Fibroblast of upper back skin (primary cell): ENCODE measurements around the gene ETNK2.
A peak's percentile ranks its signal among the peaks of the same experiment; 100 is the strongest.
"Not testable (repeated sequence)": the region's sequence is repeated elsewhere in the genome, so short reads cannot be mapped to it uniquely, and the experiment has no call there.

ENCODE experiments used
- DNase-seq: peaks from one replicate; pipeline ENCODE4 v3.0.0-alpha.2; 2013

ETNK2 gene

DNA sequence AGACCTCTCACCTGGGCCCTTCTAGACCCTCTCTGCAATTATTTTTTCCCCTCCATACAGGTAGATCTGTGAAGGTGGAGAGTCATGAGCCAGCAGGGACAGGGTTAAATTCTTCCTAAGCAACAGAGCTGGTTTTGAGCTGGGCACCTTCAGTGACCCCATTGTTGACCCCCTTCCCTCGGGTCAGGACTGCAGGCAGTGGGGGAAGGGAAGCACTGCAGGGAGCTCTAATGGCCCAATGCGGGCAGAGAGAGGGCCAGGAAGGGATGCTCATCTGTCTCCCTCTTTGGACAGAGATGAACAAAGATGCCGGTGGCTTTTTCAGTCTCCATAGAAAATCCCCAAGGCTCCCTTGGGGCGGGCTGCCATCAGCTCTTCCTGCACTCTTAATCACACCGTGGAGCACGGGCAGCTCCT is 57.5 kb downstream of the ETNK2 start:
- no peak for DNase-seq

DNA sequence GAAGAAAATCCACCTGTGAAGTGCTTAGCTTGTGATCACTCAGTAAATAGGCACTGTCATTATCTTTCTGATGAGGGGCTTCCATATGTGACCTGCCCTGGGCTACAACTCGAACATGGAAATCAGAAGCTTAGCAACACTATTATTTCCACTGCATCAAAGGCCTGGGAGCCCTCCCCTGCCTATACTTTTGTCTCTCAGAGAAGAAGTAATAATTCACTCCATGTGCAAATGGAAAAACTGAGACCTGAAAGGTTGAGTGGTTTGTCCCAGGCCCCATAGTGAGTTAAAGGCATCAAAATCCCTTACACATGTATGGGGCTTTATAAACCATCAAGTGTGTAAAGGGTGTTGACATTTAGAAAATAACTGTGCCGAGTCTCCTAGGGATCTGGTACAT is 58.1 kb downstream of the ETNK2 start:
- DNase-seq: no peak

DNA sequence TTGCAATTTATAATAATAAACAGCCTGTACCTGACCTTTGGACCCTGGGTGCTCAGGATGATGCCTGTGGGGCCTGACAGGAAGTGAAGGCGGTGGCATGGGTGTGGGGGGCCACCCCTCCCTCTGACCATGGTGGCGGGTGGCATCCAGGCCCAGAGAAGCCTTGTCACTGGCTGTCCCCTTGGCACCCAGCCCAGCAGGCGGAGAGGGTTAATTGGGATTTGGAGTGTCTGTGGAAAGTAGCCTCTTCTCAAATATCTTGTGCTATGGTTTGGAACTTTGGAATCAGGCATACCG is 58.5 kb downstream of the ETNK2 start:
- no peak for DNase-seq

DNA sequence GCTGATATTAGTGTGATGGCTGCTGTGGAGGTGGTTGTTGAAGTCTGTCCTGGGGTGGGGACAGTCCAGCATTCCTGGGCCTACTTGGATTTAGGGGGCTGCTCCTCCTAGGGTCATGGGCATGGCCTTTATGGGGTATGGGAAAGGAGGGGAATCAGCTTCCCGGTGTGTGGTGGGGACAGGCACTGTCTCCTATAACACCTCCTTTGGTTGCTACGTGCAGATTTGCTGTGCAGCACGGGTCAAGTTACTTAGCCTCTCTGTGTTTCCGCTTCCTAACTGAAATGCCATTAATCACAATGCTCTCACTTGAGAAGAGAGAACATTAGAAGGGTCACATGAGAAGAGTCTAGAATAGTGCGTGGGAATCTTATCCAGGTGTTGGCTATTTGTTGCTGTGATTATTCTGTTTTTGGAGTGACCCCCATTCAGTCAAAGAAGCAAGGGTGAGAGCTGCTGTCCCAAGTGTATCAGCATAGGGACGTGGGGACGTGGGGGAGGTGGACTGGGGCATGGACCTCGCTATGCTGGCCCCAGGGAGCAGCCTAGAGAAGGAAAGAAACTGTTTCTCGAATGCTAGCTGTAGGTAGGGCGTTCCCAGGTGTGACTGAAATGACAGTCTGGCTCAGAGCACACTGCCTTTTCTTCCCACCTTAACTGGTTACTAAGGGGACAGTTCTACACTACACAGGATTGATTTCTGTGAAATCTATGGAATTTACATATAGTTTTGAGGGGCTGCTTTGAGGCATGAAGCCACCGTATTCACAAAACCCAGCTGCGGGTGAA is 59.0 kb downstream of the ETNK2 start:
- no peak for DNase-seq

DNA sequence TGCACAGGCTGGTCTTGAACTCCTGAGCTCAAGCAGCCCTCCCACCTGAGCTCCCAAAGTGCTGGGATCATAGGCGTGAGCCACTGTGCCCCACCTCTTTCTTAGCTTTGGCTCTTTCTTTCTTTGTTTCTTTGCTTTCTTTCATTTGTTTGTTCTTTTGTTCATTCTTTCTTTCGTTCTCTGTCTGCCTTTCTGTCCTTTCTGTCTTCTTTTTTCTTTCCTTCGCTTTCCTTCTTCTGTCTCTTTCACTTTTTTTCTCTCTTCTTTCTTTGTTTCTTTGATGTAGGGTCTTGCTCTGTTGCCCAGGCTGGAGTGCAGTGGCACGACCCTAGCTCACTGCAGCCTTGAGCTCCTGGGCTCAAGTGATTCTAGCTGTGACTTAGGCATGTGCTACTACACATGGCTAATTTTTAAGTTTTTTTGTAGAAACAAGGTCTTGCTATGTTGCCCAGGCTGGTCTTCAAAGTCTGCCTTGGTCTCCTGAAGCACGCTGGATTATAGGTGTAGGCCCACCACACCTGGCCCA is 60.0 kb downstream of the ETNK2 start:
- no peak for DNase-seq

DNA sequence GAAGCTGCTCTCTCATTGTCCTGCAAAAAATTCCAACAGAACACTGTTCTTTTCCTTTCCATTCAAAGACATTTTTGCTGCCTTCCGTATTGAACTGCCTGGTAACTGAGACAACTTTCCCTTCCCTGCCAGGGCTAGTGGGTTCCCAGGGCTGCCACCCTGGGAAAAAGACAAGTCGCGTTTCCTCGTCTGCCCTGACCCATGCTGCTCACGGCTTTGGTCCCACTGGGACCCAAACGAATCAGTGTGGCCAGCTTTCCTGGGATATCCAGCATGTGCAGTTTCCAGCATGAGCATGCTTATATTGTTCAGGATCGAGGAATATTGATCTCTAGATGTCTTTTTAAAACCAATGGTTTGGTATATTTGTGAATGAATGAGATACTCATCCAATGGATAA is 60.8 kb downstream of the ETNK2 start:
- DNase-seq: no peak

DNA sequence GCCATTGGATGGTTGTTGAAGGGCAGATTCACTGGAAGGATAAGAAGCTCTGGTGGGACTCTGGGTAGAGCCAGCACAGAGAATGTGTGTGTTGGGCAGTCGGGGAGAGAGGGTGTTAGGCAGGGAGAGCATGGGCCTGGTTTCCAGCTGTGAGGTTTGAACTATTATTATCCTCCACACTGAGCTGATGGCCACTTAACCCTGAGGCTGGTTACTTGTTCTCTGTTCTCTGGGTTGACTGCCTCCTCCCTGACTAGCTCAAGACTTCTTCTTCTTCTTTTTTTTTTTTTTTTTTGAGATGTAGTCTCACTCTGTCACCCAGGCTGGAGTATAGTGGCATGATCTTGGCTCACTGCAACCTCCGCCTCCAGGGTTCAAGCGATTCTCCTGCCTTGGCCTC is 61.7 kb downstream of the ETNK2 start:
- DNase-seq: not testable (repeated sequence)

DNA sequence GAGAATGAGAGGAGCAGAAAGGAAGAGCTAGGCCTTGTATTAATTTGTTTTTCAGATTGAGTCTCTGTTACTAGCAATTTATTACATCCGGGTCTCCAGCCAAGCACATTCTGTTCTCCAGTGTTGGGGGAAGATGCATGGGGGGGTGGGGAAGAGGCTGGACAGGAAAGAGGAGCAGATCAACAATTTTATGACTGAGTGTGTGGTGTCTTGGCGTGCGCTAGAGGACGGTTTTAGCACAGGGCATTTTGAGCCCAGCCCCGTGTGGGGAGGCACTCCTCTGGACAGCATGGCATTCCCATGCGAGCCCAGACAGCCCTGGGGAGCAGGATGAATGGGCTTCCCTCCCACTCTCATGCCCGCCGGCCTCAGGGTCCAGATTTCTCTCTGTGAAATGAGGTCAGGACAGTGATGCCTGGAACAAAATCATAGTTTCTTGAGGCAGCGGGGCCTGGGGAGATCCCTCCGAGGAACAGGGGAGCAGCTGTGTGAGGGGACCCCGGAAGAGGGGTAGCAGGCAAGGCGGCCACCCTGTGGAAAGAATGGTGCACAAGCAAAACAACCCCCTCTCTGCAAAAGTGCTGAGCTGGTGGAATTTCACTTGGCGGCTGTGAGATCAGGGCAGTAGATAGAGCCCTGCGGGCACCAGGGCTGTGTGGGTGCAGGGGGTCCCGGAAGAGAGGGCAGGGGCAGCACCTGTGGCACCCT is 62.6 kb downstream of the ETNK2 start:
- DNase-seq: peak; percentile 46

DNA sequence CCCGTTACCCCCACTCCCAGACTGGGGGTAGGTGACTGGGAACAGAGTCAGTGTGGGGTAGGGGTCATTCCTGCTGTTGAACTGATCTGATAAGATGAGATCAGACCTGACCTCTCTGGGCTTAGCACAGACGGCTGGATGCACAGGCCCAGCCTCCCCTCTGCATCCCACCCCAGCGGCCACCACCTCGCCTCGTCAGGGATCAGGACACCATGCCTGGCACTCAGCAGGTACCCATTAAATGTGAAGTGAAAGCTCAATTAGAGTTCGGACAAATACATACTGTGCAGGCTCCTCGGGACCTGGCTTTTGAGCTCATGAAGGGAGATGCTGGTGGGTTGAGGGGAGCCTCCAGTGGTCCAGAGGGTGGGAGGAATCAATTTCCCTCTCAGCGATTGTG is 63.2 kb downstream of the ETNK2 start:
- no peak for DNase-seq

DNA sequence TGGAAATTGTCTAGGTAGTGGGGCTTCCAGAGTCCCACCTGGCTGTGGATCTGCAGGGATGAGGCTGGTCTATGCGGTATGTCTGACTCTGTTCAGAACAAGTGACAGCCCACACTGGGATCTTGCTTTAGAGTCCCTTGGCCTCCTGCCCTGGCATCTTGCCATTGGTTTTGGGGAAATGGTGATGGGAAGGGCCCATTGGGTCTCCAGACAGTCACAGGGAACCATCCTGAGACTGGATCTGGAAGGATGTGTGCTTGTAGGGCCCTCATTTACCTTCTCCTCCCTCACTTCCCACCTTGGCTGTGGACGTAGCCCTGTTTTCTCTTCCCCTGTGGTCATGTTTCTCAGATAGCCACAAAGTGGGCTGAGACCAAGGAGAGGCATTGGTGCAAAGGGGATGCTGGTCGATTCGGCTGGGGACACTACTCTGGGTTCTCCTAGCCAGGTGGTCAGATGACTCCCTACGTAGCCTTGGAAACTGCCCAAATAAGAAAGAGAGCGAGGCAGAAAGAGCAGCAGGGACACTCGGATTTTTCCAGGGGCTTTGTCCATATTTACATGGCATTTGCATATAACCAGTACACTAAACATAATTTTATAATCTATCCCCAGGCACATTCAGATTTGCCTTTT is 63.8 kb downstream of the ETNK2 start:
- DNase-seq: no peak

DNA sequence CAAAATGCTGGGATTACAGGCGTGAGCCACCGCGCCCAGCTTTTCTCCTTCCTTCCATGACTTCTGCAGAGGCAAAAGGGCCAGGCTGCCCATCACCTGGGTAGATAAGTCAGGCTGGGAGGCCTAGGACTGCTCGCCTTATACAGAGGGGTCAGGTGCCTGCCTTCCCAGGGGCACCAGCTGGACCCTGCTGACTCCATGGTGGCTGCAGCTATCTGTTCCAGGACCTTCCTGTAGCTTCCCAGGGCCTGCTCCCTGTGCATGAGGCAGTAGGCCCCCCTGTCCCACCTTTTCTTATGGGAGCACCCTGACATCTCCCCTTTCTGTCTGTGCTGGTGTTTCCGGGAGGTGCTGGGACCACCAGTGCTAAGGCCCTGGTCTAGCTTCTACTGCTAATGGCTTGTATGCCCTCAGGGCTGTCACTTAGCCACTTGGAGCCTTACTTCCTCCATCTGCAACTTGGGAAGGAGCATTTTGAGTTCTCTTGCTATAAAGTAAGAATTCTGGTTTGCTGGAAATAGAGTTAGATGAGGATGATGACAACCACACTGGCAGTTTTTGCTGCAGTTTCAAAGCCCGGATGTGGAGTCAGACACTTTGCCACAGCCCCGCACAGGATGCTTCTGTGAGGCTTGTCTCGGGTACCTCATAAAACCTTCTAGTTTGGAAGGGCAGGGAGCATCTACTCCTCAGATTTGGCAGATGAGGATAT is 64.5 kb downstream of the ETNK2 start:
- no peak for DNase-seq

DNA sequence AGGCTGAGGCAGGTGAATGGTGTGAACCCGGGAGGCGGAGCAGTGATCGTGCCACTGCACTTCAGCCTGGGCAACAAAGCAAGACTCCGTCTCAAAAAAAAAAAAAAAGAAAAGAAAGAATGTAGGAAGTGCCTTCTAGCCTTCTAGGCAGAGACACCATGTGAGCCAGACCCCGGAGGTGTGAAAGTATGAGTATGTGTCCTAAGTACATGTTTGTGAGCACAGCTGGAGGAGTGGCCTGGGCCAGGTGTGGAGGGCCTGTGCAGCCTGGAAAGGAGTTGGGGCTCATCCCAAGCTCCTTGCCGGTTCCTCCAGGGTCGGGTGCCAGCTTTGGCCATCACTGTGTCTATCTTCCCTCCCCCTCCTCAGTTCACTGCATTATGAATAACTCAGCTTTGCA is 66.0 kb downstream of the ETNK2 start:
- no peak for DNase-seq

DNA sequence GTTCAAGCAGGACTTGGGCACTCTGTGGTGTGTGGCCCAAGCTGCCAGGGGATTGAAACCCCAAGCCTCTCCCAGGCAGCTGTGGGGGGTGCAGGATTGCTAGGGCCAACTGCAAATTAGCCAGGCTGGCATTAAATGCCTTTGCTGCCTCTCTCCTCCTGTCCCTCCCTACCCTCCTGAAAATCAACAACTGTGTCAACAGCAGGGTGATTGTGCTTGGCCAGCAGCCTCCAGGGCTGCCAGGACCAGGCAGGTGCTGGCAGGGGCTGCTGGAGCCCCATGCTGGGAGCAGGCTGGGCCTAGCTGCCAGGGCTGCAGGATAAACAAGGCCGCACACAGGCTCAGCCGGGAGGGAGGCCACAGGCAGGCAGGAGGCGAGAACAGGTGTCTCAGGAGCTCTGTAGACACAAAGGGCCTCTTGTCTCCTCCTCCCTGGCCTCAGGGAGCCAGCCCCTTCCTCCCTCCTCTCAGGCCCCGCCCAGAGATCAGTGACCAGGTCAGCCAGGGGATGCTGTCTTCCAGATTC is 67.5 kb downstream of the ETNK2 start:
- DNase-seq: no peak

DNA sequence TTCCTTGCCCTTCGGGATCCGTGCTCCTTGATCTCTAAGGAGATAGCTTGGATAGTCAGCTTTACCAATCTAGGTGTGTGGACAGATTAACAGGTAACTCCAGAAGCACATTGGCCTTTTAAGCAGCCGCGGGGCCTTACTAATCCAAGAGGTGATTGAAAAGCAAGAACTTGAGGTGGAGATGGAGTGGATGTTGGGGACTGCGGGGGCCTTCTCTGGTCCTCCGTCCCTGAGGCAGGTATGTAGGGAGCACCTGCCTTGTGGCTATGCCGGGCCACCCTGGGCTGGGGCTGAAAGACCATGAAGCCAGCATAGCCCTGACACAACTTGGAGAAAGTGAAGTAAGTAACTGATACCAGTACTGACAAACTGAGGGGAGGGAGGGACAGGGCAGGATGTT is 68.4 kb downstream of the ETNK2 start:
- no peak for DNase-seq

DNA sequence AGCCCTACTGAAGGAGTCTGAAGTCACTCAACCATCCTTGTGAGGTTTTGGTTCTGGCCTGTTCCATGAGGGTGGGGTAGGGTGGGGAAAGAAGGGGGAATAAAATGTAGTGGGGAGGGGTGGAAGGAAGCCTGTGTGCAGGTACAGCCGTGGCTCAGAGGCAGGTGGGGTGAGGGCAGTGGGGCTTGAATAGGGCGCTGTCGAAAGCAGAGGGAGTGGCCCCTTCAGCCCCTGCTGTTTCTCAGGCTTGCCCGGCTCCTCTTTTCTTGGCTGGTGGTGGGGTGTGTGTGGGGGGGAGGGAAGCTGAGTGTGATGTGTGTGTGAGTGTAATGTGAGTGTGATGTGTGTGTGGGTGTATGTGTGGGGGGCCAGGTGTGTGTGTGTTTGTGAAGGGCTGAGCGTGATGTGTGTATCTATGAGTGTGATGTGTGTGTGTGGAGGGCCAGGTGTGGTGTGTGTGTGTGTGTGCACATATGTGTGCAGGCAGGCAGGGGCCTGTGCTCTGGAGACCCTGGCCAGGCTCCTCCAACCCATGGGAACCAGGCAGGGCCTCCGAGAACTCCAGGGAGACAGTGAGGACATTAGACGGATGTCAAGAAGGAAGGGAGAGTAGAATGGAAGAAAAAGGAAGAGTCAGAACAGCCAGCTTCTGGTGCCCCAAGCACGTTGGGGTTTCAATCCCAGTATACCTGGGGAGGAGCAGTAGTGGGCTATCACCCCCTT is 69.9 kb downstream of the ETNK2 start:
- no peak for DNase-seq

DNA sequence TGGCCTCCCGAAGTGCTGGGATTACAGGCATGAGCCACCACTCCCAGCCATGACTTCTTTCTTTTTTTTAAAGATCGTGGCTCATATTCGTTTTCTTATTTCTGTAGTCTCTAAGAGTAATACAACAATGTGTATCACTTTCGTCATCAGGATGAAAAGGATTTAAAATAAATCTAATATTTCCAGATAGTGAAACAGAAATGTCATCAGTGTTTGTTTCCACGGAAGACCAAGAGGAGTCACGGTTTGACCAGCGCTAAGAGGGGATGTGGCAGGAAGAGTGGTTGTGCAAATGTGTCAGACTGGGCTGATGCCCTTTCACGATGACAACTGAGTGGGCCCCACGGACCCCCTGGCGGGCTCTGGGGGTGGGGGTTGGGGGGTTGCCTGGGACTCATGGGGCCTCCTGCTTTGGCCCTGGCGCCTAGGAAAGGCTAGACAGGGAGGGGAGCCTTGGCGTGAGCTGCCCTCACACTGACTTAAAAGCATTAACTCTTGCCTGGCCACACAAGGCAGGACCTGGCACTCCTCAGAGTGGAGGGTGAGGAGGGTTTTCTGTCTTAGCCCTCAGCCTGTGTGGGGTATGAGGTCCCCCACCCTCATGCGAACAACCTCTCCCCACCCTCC is 70.6 kb downstream of the ETNK2 start:
- DNase-seq: no peak
